Measurements from ENCODE around the gene LRR1. TPM values are rescaled to one million over a fixed set of nuclear protein-coding genes. Genes with fewer than 3 reads are reported as not detected.
"Not testable (repeated sequence)": the region's sequence is repeated elsewhere in the genome, so short reads cannot be mapped to it uniquely, and the experiment has no call there.

The LRR1 gene
- total and polyA plus RNA-seq, 4 donors: 3.7 to 23.2 (median 4.1) TPM

DNA sequence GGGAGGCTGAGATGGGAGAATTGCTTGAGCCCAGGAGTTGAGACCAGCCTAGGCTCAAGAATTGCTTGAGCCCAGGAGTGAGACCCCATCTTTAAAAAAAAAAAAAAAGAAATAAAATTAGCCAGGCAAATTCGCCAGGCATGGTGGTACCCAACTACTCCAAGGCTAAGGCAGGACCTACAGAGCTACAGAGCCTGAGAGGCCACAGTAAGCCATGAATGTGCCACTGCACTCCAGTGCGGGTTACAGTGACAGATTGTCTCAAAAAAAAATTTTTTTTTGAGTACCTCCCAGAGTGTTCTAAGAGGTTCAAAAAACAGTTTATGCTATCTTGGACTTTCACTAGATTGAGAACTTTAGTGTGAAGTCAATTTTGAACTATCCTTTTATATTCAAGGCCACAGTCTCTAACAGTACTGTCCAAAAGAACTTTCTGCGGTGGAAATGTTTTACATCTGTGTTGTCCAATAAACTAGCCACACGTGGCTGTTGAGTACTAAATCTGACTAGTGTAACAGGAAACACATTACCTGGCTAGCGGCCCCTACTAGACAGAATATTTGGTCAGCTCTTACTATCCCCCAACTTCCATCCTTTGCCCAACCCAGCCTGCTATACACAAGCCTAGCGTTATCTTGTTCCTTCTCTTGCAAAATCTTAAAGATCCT is 19.2 kb downstream of the LRR1 start:
- WGBS: 92% methylated on average over 6 of the region's 6 CpGs
- no peak overlapping the region for H3K4me3 ChIP-seq (ENCODE audit: low read depth in 1 of 3, low read length in 3 of 3)
- H3K4me1 ChIP-seq (ENCODE audit: control insufficient read depth in 4 of 4, insufficient read depth in 4 of 4, low read length in 3 of 4): peaks cover 0 to 30% (median 14%) of the 10 kb centered on the region in 4 donors

DNA sequence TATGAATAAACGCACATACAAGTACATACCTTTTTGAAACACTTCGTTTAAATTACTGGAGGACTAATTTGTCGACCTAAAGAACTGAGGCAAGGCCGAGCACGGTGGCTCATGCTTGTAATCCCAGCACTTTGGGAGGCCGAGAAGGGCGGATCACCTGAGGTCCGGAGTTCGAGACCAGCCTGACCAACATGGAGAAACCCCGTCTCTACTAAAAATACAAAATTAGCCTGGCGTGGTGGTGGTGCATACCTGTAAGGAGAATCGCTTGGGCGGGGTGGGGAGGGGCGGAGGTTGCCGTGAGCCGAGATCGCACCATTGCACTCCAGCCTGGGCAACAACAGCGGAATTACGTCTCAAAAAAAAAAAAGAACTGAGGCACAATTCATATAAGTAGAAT is 20.5 kb downstream of the LRR1 start:
- not testable (repeated sequence) for H3K9me3 ChIP-seq (ENCODE audit: control insufficient read depth in 4 of 4, low read length in 3 of 4); DNase-seq (ENCODE audit: low spot score); H3K27ac ChIP-seq (ENCODE audit: low read depth in 1 of 2, low read length in 2 of 2); H3K27me3 ChIP-seq (ENCODE audit: control insufficient read depth in 4 of 4, insufficient read depth in 4 of 4, low read length in 3 of 4)
- H3K4me1 ChIP-seq (ENCODE audit: control insufficient read depth in 4 of 4, insufficient read depth in 4 of 4, low read length in 3 of 4): peaks cover 0 to 43% (median 20%) of the 10 kb centered on the region in 4 donors
- H3K36me3 ChIP-seq (ENCODE audit: control insufficient read depth in 4 of 4, insufficient read depth in 3 of 4, low read depth in 1 of 4, low read length in 3 of 4): peaks cover 0 to 11% (median 5%) of the 10 kb centered on the region in 4 donors
- peak overlapping the region; percentile 88 to 93 for H3K9ac ChIP-seq (ENCODE audit: low read depth in 1 of 2, low read length in 2 of 2)
- peak overlapping the region; percentile 80 to 92 (median 88) for H3K4me3 ChIP-seq (ENCODE audit: low read depth in 1 of 3, low read length in 3 of 3)
- WGBS: 67% methylated on average over 19 of the region's 19 CpGs

More for the DNA sequence above, 19.2 kb downstream of the LRR1 start:
- peaks cover 0 to 11% (median 5%) of the 10 kb centered on the region in 4 donors for H3K36me3 ChIP-seq (ENCODE audit: control insufficient read depth in 4 of 4, insufficient read depth in 3 of 4, low read depth in 1 of 4, low read length in 3 of 4)
- H3K27ac ChIP-seq (ENCODE audit: low read depth in 1 of 2, low read length in 2 of 2): no peak overlapping the region
- H3K9ac ChIP-seq (ENCODE audit: low read depth in 1 of 2, low read length in 2 of 2): no peak overlapping the region
- DNase-seq (ENCODE audit: low spot score): no peak
- H3K9me3 ChIP-seq (ENCODE audit: control insufficient read depth in 4 of 4, low read length in 3 of 4): no peaks in the 10 kb centered on the region
- TF ChIP-seq HNF4G (IDR thresholded peaks at IDR 0.05) (no peak), FOXA2 (IDR thresholded peaks at IDR 0.05) (no peak), RXRA (IDR thresholded peaks at IDR 0.05) (no peak), GABPA (IDR thresholded peaks at IDR 0.05 in 1 of 2, conservative IDR thresholded peaks at IDR 0.05 in 1 of 2) (no peak)
- TF ChIP-seq, protein P1, sequence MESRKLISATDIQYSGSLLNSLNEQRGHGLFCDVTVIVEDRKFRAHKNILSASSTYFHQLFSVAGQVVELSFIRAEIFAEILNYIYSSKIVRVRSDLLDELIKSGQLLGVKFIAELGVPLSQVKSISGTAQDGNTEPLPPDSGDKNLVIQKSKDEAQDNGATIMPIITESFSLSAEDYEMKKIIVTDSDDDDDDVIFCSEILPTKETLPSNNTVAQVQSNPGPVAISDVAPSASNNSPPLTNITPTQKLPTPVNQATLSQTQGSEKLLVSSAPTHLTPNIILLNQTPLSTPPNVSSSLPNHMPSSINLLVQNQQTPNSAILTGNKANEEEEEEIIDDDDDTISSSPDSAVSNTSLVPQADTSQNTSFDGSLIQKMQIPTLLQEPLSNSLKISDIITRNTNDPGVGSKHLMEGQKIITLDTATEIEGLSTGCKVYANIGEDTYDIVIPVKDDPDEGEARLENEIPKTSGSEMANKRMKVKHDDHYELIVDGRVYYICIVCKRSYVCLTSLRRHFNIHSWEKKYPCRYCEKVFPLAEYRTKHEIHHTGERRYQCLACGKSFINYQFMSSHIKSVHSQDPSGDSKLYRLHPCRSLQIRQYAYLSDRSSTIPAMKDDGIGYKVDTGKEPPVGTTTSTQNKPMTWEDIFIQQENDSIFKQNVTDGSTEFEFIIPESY (IDR thresholded peaks at IDR 0.05): no peak
- TF ChIP-seq, protein P2, sequence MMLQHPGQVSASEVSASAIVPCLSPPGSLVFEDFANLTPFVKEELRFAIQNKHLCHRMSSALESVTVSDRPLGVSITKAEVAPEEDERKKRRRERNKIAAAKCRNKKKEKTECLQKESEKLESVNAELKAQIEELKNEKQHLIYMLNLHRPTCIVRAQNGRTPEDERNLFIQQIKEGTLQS (IDR thresholded peaks at IDR 0.05): no peak
- TF ChIP-seq, protein P3, sequence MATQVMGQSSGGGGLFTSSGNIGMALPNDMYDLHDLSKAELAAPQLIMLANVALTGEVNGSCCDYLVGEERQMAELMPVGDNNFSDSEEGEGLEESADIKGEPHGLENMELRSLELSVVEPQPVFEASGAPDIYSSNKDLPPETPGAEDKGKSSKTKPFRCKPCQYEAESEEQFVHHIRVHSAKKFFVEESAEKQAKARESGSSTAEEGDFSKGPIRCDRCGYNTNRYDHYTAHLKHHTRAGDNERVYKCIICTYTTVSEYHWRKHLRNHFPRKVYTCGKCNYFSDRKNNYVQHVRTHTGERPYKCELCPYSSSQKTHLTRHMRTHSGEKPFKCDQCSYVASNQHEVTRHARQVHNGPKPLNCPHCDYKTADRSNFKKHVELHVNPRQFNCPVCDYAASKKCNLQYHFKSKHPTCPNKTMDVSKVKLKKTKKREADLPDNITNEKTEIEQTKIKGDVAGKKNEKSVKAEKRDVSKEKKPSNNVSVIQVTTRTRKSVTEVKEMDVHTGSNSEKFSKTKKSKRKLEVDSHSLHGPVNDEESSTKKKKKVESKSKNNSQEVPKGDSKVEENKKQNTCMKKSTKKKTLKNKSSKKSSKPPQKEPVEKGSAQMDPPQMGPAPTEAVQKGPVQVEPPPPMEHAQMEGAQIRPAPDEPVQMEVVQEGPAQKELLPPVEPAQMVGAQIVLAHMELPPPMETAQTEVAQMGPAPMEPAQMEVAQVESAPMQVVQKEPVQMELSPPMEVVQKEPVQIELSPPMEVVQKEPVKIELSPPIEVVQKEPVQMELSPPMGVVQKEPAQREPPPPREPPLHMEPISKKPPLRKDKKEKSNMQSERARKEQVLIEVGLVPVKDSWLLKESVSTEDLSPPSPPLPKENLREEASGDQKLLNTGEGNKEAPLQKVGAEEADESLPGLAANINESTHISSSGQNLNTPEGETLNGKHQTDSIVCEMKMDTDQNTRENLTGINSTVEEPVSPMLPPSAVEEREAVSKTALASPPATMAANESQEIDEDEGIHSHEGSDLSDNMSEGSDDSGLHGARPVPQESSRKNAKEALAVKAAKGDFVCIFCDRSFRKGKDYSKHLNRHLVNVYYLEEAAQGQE (IDR thresholded peaks at IDR 0.05): no peak
- no peaks in the 10 kb centered on the region for H3K27me3 ChIP-seq (ENCODE audit: control insufficient read depth in 4 of 4, insufficient read depth in 4 of 4, low read length in 3 of 4)

DNA sequence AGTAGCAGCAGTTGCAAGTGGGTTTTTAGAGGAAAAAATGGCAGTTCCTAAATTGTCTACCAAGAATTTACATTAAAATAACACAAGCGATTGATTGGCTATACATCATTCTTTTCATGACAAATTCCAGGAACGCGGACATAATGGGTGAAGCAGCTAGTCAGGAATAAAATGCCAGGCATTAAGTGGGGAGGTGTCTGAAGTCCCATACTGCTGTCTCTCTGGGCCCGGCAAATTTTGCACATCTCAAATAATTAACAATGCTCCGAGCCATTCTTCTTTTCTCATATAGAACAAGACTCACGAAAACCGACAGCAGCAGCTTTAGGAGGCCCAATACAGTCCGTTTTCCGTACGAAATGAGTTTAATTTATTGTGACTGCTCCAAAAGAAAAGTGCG is 21.0 kb downstream of the LRR1 start:
- H3K4me1 ChIP-seq (ENCODE audit: control insufficient read depth in 4 of 4, insufficient read depth in 4 of 4, low read length in 3 of 4): peaks cover 0 to 44% (median 22%) of the 10 kb centered on the region in 4 donors
- no peak for TF ChIP-seq GABPA (IDR thresholded peaks at IDR 0.05 in 1 of 2, conservative IDR thresholded peaks at IDR 0.05 in 1 of 2)
- peak in 1 of 2 donors; percentile 6 for TF ChIP-seq RXRA (IDR thresholded peaks at IDR 0.05)
- no peak for DNase-seq (ENCODE audit: low spot score)
- peak overlapping the region; percentile 88 to 93 for H3K9ac ChIP-seq (ENCODE audit: low read depth in 1 of 2, low read length in 2 of 2)
- peaks cover 0 to 11% (median 5%) of the 10 kb centered on the region in 4 donors for H3K36me3 ChIP-seq (ENCODE audit: control insufficient read depth in 4 of 4, insufficient read depth in 3 of 4, low read depth in 1 of 4, low read length in 3 of 4)
- WGBS: 1% methylated on average over 11 of the region's 11 CpGs
- no peaks in the 10 kb centered on the region for H3K27me3 ChIP-seq (ENCODE audit: control insufficient read depth in 4 of 4, insufficient read depth in 4 of 4, low read length in 3 of 4)
- no peaks in the 10 kb centered on the region for H3K9me3 ChIP-seq (ENCODE audit: control insufficient read depth in 4 of 4, low read length in 3 of 4)
- peak overlapping the region; percentile 80 to 92 (median 88) for H3K4me3 ChIP-seq (ENCODE audit: low read depth in 1 of 3, low read length in 3 of 3)
- H3K27ac ChIP-seq (ENCODE audit: low read depth in 1 of 2, low read length in 2 of 2): peak overlapping the region; percentile 93 to 96
